H1 (cell line): ENCODE measurements around the gene HMGN1. TPM values are rescaled to one million over a fixed set of nuclear protein-coding genes. Genes with fewer than 3 reads are reported as not detected.

Experiments
- CTCF ChIA-PET: fragments of 300-600 bp; sonication (Branson Sonifier 250); formaldehyde crosslinking; loops from one replicate; lab custom pipeline; 2021; ENCODE audit not compliant: partially characterized antibody; lab: Charles Lee
- POLR2A ChIA-PET: fragments of 300-600 bp; sonication (Branson Sonifier 250); formaldehyde crosslinking; loops from one replicate; lab custom pipeline; 2021; ENCODE audit warnings: inconsistent platforms; ENCODE audit not compliant: partially characterized antibody; lab: Charles Lee
- DNase-seq, 2 experiments: peaks; one replicate each; pipeline versions ENCODE4 v3.0.0 to v3.0.0-alpha.2; 2010 to 2022; ENCODE audit warnings: low spot score in 2 of 2, low read depth in 1 of 2, mixed read lengths in 1 of 2
- FAIRE-seq: peaks from 2 replicates; lab custom pipeline; 2011; peaks lifted over from hg19 to GRCh38; lab: Jason Lieb, UNC
- H2AFZ ChIP-seq: 2 replicates; pipeline ENCODE4 v1.8.1; 2012; ENCODE audit warnings: low read length, inconsistent platforms
- H2AK5ac ChIP-seq: 2 replicates; pipeline ENCODE4 v1.6.1; 2013; ENCODE audit warnings: low read depth, low read length
- H2BK120ac ChIP-seq: replicated peaks from 2 replicates; pipeline ENCODE3; 2013; ENCODE audit warnings: low read depth, low read length, inconsistent platforms
- H2BK12ac ChIP-seq: 2 replicates; pipeline ENCODE4 v1.6.1; 2013; ENCODE audit warnings: low read depth, low read length
- H2BK15ac ChIP-seq: 2 replicates; pipeline ENCODE4 v1.6.1; 2013; ENCODE audit warnings: low read length
- H2BK20ac ChIP-seq: 2 replicates; pipeline ENCODE4 v1.6.1; 2013; ENCODE audit warnings: low read length
- H2BK5ac ChIP-seq: 2 replicates; pipeline ENCODE4 v1.6.1; 2013; ENCODE audit warnings: low read depth, low read length
- H3K14ac ChIP-seq: 2 replicates; pipeline ENCODE4 v1.6.1; 2013; ENCODE audit warnings: inconsistent platforms; ENCODE audit not compliant: insufficient read length
- H3K18ac ChIP-seq: 2 replicates; pipeline ENCODE4 v1.6.1; 2013; ENCODE audit warnings: low read length; ENCODE audit errors: extremely low read depth
- H3K23ac ChIP-seq: 2 replicates; pipeline ENCODE4 v1.6.1; 2013; ENCODE audit warnings: inconsistent platforms; ENCODE audit not compliant: insufficient read length
- H3K23me2 ChIP-seq: 2 replicates; pipeline ENCODE4 v1.6.1; 2013; ENCODE audit warnings: low read depth, low read length
- H3K27ac ChIP-seq: 2 replicates; pipeline ENCODE4 v1.6.1; 2011; ENCODE audit warnings: low read depth, low read length, inconsistent platforms
- H3K27me3 ChIP-seq, 4 experiments: replicated peaks in 1 of 4; 1 replicate in 1 of 4; 2 replicates in 3 of 4; pipeline versions ENCODE4 v1.6.1 to v1.8.1; 2011 to 2013; ENCODE audit warnings: low read length in 3 of 4, mild to moderate bottlenecking in 3 of 4, inconsistent platforms in 2 of 4, mixed read lengths in 2 of 4, moderate library complexity in 1 of 4; ENCODE audit not compliant: control insufficient read depth in 3 of 4, insufficient read depth in 3 of 4; ENCODE audit errors: extremely low read depth in 1 of 4
- H3K36me3 ChIP-seq, 4 experiments: 2 replicates each; pipeline versions ENCODE4 v1.6.1 to v1.8.1; 2011 to 2013; ENCODE audit warnings: mild to moderate bottlenecking in 4 of 4, low read length in 3 of 4, moderate library complexity in 2 of 4, control low read depth in 1 of 4, inconsistent platforms in 1 of 4; ENCODE audit not compliant: insufficient read depth in 4 of 4, control insufficient read depth in 2 of 4
- H3K4ac ChIP-seq: replicated peaks from 2 replicates; pipeline ENCODE3; 2013; ENCODE audit warnings: low read length, low read depth, mixed read lengths, inconsistent platforms; ENCODE audit not compliant: insufficient read length
- H3K4me1 ChIP-seq, 4 experiments: replicated peaks in 1 of 4; 1 replicate in 1 of 4; 2 replicates in 3 of 4; pipeline versions ENCODE4 v1.6.1 to v1.8.1; 2011 to 2013; ENCODE audit warnings: low read length in 3 of 4, inconsistent platforms in 2 of 4, mixed read lengths in 1 of 4; ENCODE audit not compliant: insufficient read depth in 4 of 4, control insufficient read depth in 3 of 4
- H3K4me2 ChIP-seq, 2 experiments: 2 replicates each; pipeline versions ENCODE4 v1.6.1 to v1.8.1; 2011 to 2013; ENCODE audit warnings: low read depth in 2 of 2, low read length in 2 of 2, control low read depth in 1 of 2, inconsistent platforms in 1 of 2, mild to moderate bottlenecking in 1 of 2; ENCODE audit not compliant: insufficient read depth in 1 of 2
- H3K4me3 ChIP-seq, 4 experiments: fragments of 200-600, 300-600 bp in 1 of 4; sonication (generic), shearing (Covaris generic), sonication (Bioruptor Twin) in 1 of 4; 2 replicates each; pipeline versions ENCODE4 v1.5.1 to v1.8.1; 2011 to 2016; ENCODE audit warnings: low read length in 4 of 4, low read depth in 3 of 4, control low read depth in 2 of 4, inconsistent platforms in 2 of 4, mild to moderate bottlenecking in 2 of 4, mixed read lengths in 1 of 4, moderate library complexity in 1 of 4; ENCODE audit not compliant: insufficient read depth in 2 of 4; ENCODE audit errors: extremely low read depth in 1 of 4
- H3K56ac ChIP-seq: replicated peaks from 2 replicates; pipeline ENCODE3; 2013; ENCODE audit warnings: low read depth, mild to moderate bottlenecking, mixed read lengths, low read length, inconsistent platforms; ENCODE audit not compliant: insufficient read length
- H3K79me1 ChIP-seq: 2 replicates; pipeline ENCODE4 v1.6.1; 2013; ENCODE audit warnings: low read depth, low read length, control low read depth
- H3K79me2 ChIP-seq, 2 experiments: 2 replicates each; pipeline versions ENCODE4 v1.6.1 to v1.8.1; 2012 to 2013; ENCODE audit warnings: low read length in 2 of 2, mild to moderate bottlenecking in 2 of 2, inconsistent platforms in 1 of 2; ENCODE audit not compliant: insufficient read depth in 2 of 2, control insufficient read depth in 1 of 2
- H3K9ac ChIP-seq, 4 experiments: replicated peaks in 1 of 4; 1 replicate in 1 of 4; 2 replicates in 3 of 4; pipeline versions ENCODE4 v1.6.1 to v1.8.1; 2011 to 2013; ENCODE audit warnings: low read depth in 3 of 4, low read length in 3 of 4, control low read depth in 2 of 4, mild to moderate bottlenecking in 2 of 4, moderate library complexity in 2 of 4, inconsistent platforms in 1 of 4; ENCODE audit errors: extremely low read depth in 1 of 4
- H3K9me3 ChIP-seq, 2 experiments: 2 replicates each; pipeline versions ENCODE4 v1.6.1 to v1.8.1; 2012 to 2013; ENCODE audit warnings: mild to moderate bottlenecking in 2 of 2, moderate library complexity in 2 of 2, control low read depth in 1 of 2, inconsistent platforms in 1 of 2, low read depth in 1 of 2, low read length in 1 of 2, mixed read lengths in 1 of 2; ENCODE audit not compliant: insufficient read depth in 2 of 2
- H4K20me1 ChIP-seq, 2 experiments: replicated peaks in 1 of 2; 2 replicates each; pipeline versions ENCODE3 to v1.8.1; 2011 to 2013; ENCODE audit warnings: inconsistent platforms in 2 of 2, low read length in 2 of 2, mild to moderate bottlenecking in 1 of 2; ENCODE audit not compliant: insufficient read depth in 2 of 2, control insufficient read depth in 1 of 2
- H4K5ac ChIP-seq: 2 replicates; pipeline ENCODE4 v1.6.1; 2013; ENCODE audit warnings: low read length, low read depth, mixed read lengths, inconsistent platforms; ENCODE audit not compliant: insufficient read length
- H4K8ac ChIP-seq: 2 replicates; pipeline ENCODE4 v1.8.0; 2013; ENCODE audit warnings: mild to moderate bottlenecking, moderate library complexity, low read length, inconsistent platforms; ENCODE audit not compliant: insufficient read depth; ENCODE audit errors: extremely low read depth
- H4K91ac ChIP-seq: replicated peaks from 2 replicates; pipeline ENCODE3; 2013; ENCODE audit warnings: low read length, mixed read lengths, inconsistent platforms; ENCODE audit not compliant: insufficient read length
- BACH1 ChIP-seq: IDR thresholded peaks from 2 replicates; pipeline ENCODE4 v1.6.1; 2012; ENCODE audit warnings: low read length, improper control_type of control experiment
- BRCA1 ChIP-seq: IDR thresholded peaks from 2 replicates; pipeline ENCODE4 v1.6.1; 2012; ENCODE audit warnings: low read depth, low read length, improper control_type of control experiment
- CBX5 ChIP-seq: fragments of 300-800, 300-1000 bp; sonication (generic); IDR thresholded peaks from 2 replicates; pipeline ENCODE4 v1.7.1; 2016; ENCODE audit warnings: antibody characterized with exemption, low read length, low read depth
- CHD1 ChIP-seq: IDR thresholded peaks from 2 replicates; pipeline ENCODE4 v1.6.1; 2012; ENCODE audit warnings: low read depth, low read length, improper control_type of control experiment
- CREB1 ChIP-seq: IDR thresholded peaks from 2 replicates; pipeline ENCODE4 v1.6.1; 2012; ENCODE audit warnings: inconsistent platforms
- CTBP2 ChIP-seq: IDR thresholded peaks from 2 replicates; pipeline ENCODE4 v1.7.0; 2011; ENCODE audit warnings: borderline replicate concordance, mild to moderate bottlenecking, moderate library complexity, mixed read lengths, low read length; ENCODE audit not compliant: insufficient read depth, insufficient read length
- EGR1 ChIP-seq: IDR thresholded peaks from 2 replicates; pipeline ENCODE4 v1.6.1; 2011; ENCODE audit warnings: low read depth, low read length, borderline replicate concordance
- GABPA ChIP-seq: IDR thresholded peaks from 2 replicates; pipeline ENCODE4 v1.6.1; 2011; ENCODE audit warnings: mild to moderate bottlenecking, low read length, moderate library complexity, borderline replicate concordance; ENCODE audit not compliant: insufficient read depth
- GTF2F1 ChIP-seq: IDR thresholded peaks from 2 replicates; pipeline ENCODE4 v1.6.1; 2012; ENCODE audit warnings: low read depth, low read length, improper control_type of control experiment, borderline replicate concordance
- NRF1 ChIP-seq: IDR thresholded peaks from 2 replicates; pipeline ENCODE4 v1.6.1; 2011; ENCODE audit warnings: mild to moderate bottlenecking, low read depth, low read length, improper control_type of control experiment
- POLR2A ChIP-seq, 2 experiments: IDR thresholded peaks; 1 replicate in 1 of 2; 2 replicates in 1 of 2; pipeline ENCODE4 v1.6.1; 2011; ENCODE audit warnings: low read depth in 2 of 2, low read length in 2 of 2, mild to moderate bottlenecking in 2 of 2; ENCODE audit errors: control extremely low read depth in 1 of 2
- RAD21 ChIP-seq, 2 experiments: IDR thresholded peaks in 1 of 2; conservative IDR thresholded peaks in 1 of 2; 2 replicates each; pipeline ENCODE4 v1.6.1; 2011; ENCODE audit warnings: low read depth in 2 of 2, low read length in 2 of 2, improper control_type of control experiment in 1 of 2, inconsistent platforms in 1 of 2, mild to moderate bottlenecking in 1 of 2, moderate library complexity in 1 of 2
- RFX5 ChIP-seq: IDR thresholded peaks from 2 replicates; pipeline ENCODE4 v1.6.1; 2011; ENCODE audit warnings: low read depth, low read length, improper control_type of control experiment, borderline replicate concordance
- RNF2 ChIP-seq: fragments of 200-900, 300-1000 bp; sonication (generic); IDR thresholded peaks from 2 replicates; pipeline ENCODE4 v1.7.1; 2016; ENCODE audit warnings: borderline replicate concordance, low read depth, mild to moderate bottlenecking, antibody characterized with exemption, low read length; ENCODE audit not compliant: poor library complexity, severe bottlenecking; ENCODE audit errors: missing control alignments
- SRF ChIP-seq: IDR thresholded peaks from 2 replicates; pipeline ENCODE4 v1.6.1; 2011; ENCODE audit warnings: mild to moderate bottlenecking, low read depth, low read length, moderate library complexity
- WGBS, 2 experiments: shearing (Covaris generic) in 1 of 2; methylation state at CpG; one replicate each; pipeline versions ENCODE4 v1.1.6 to v1.1.7; 2013 to 2015; ENCODE audit warnings: low lambda C conversion rate in 2 of 2, mixed read lengths in 2 of 2, inconsistent platforms in 1 of 2, low coverage in 1 of 2, missing lambda C conversion rate in 1 of 2; ENCODE audit not compliant: insufficient replicate concordance in 2 of 2, insufficient coverage in 1 of 2, insufficient read length in 1 of 2; ENCODE audit errors: extremely low coverage in 1 of 2, missing lambda C conversion rate in 1 of 2; 5-methylcytosine and 5-hydroxymethylcytosine counted together
- polyA plus RNA-seq, 7 experiments: library from polyadenylated mRNA; depleted of rRNA in 3 of 7; stranded (reverse) in 5 of 7; unstranded in 2 of 7; fragments of >200 nt in 5 of 7; fragments of 200-250 nt in 2 of 7; gene quantifications; 1 replicate in 5 of 7; 2 replicates in 1 of 7; 4 replicates in 1 of 7; pipeline versions ENCODE4 v1.2.1 to v1.2.3, GENCODE V29; 2011 to 2013; ENCODE audit warnings: missing spikeins in 2 of 7, mixed read lengths in 2 of 7
- total RNA-seq: library from RNA; stranded (reverse); fragmentation: NEBNext Ultra II Directional; extraction: Animal tissue kit (Norgen Biotek cat#: 25700); gene quantifications from 2 replicates; pipeline ENCODE4 v1.2.1, GENCODE V29; 2021

HMGN1 gene
- total and polyA plus RNA-seq, 2 of the 8 experiments (the other 6 are each of a cell fraction or from before 2014, with no cell fraction given), result 279 to 505 TPM

GRCh38 chr21:39330001-39330400 is 18.9 kb downstream of the HMGN1 start:
- Histone ChIP-seq H3K9ac (no peak overlapping the region), H3K4me2 (no peak overlapping the region), H3K4me3 (no peak overlapping the region), H3K23me2 (no peaks in the 10 kb centered on the region), H3K18ac (no peak overlapping the region), H2BK12ac (no peak overlapping the region), H2AK5ac (no peak overlapping the region), H2AFZ (no peak overlapping the region), H4K8ac (no peak overlapping the region), H3K14ac (no peak overlapping the region), H3K9me3 (no peaks in the 10 kb centered on the region), H3K56ac (no peak overlapping the region), H3K4ac (no peak overlapping the region), H4K5ac (no peak overlapping the region), H4K20me1 (no peaks in the 10 kb centered on the region), H4K91ac (no peak overlapping the region), H2BK120ac (no peak overlapping the region), H3K79me1 (no peaks in the 10 kb centered on the region), H3K79me2 (no peaks in the 10 kb centered on the region), H3K27me3 (no peaks in the 10 kb centered on the region), H2BK5ac (no peak overlapping the region), H2BK15ac (no peak overlapping the region), H3K23ac (no peak overlapping the region), H3K36me3 (no peaks in the 10 kb centered on the region), H3K4me1 (peaks cover 0 to 2% (median under 1%) of the 10 kb centered on the region in 4 experiments; a peak in 3 of 7 replicates), H3K27ac (no peak overlapping the region), H2BK20ac (no peak overlapping the region)
- DNase-seq (no peak), FAIRE-seq (no peak)
- CTCF ChIA-PET, result interaction anchor here (1.0 kb wide), 1 partner anchor 14 kb away, joined by 3 read pairs; no protein-coding TSS in a partner anchor
- POLR2A ChIA-PET, result interaction anchor here (1.2 to 5.3 kb wide), 5 partner anchors 9 to 19 kb away, joined by 3 to 31 read pairs (median 7); partner anchors contain the start of genes BRWD1 and HMGN1
- WGBS, 2 experiments, result 93% methylated on average over 6 of the region's 6 CpGs; no CpG with 5 or more reads in 1 of the 2 experiments
- no peak for TF ChIP-seq EGR1
- no peak for TF ChIP-seq BRCA1
- no peak for TF ChIP-seq CTBP2
- no peak for TF ChIP-seq CHD1
- TF ChIP-seq CBX5, result no peak
- TF ChIP-seq RAD21 (IDR thresholded peaks at IDR 0.05 in 1 of 2, conservative IDR thresholded peaks at IDR 0.05 in 1 of 2; ENCODE audit: low read depth in 2 of 2, low read length in 2 of 2), result no peak
- TF ChIP-seq RNF2, result no peak
- TF ChIP-seq BACH1, result no peak
- no peak for TF ChIP-seq NRF1
- no peak for TF ChIP-seq CREB1
- no peak for TF ChIP-seq GTF2F1
- no peak for TF ChIP-seq SRF
- no peak for TF ChIP-seq POLR2A (IDR thresholded peaks at IDR 0.05; ENCODE audit: control extremely low read depth in 1 of 2, low read depth in 2 of 2, low read length in 2 of 2)
- TF ChIP-seq GABPA, result no peak
- TF ChIP-seq RFX5, result no peak
